ENCODE data around the gene PHC2. TPM values are rescaled to one million over a fixed set of nuclear protein-coding genes. Genes with fewer than 3 reads are reported as not detected.

PHC2 gene
- total and polyA plus RNA-seq, 9 of the 15 experiments (the other 6 are each of a cell fraction or from before 2014, with no cell fraction given) = 3.1 to 67.6 (median 34.6) TPM

GRCh38 chr1:33426916-33427315 lies 4.0 kb downstream of the PHC2 start:
- CTCF ChIA-PET (ENCODE audit: low intra/inter-chr PET ratio) = no interaction called here

More at GRCh38 chr1:33426916-33427315, 4.0 kb downstream of the PHC2 start:
- FAIRE-seq = no peak
- TF ChIP-seq ZC3H11A (IDR thresholded peaks at IDR 0.05; ENCODE audit: low read depth, low read length) = no peak
- no peak for TF ChIP-seq ZNF655 (CRISPR knock-in tag; IDR thresholded peaks at IDR 0.05)
- no peak for TF ChIP-seq CBX5 (IDR thresholded peaks at IDR 0.05; ENCODE audit: borderline replicate concordance, low read depth)
- no peak for TF ChIP-seq ZNF239 (CRISPR knock-in tag; IDR thresholded peaks at IDR 0.05)
- no peak for TF ChIP-seq UBTF (IDR thresholded peaks at IDR 0.05; ENCODE audit: borderline replicate concordance in 1 of 2, low read depth in 2 of 2, low read length in 2 of 2)
- TF ChIP-seq MYNN (IDR thresholded peaks at IDR 0.05) = no peak
- no peak for TF ChIP-seq MYNN (CRISPR knock-in tag; IDR thresholded peaks at IDR 0.05)
- no peak for TF ChIP-seq ARID1B (IDR thresholded peaks at IDR 0.05)
- no peak for TF ChIP-seq KLF16 (IDR thresholded peaks at IDR 0.05)
- TF ChIP-seq E2F4 (CRISPR knock-in tag; IDR thresholded peaks at IDR 0.05; ENCODE audit: low read depth) = no peak
- TF ChIP-seq ELK3 (CRISPR knock-in tag; IDR thresholded peaks at IDR 0.05) = no peak
- TF ChIP-seq ZNF766 (CRISPR knock-in tag; conservative IDR thresholded peaks at IDR 0.05) = no peak
- H3K79me2 ChIP-seq (ENCODE audit: control insufficient read depth, insufficient read depth, low read length) = no peaks in the 10 kb centered on the region
- 3% methylated on average over 3 of the region's 3 CpGs for WGBS (ENCODE audit: insufficient coverage, low coverage, missing lambda C conversion rate)
- no TSS peak for BruUV-seq (replicated peaks)
- no peak overlapping the region for H2AFZ ChIP-seq (ENCODE audit: low read depth, low read length)
- intact Hi-C loops (cut with micrococcal nuclease) (no loop called here), in situ Hi-C loops (cut with MboI) (no loop called here)
- no peaks in the 10 kb centered on the region for H3K36me3 ChIP-seq (ENCODE audit: control insufficient read depth, insufficient read depth, low read length)
- no peak overlapping the region for H3K27ac ChIP-seq (ENCODE audit: extremely low read depth, low read depth, low read length)
- no peak for DNase-seq (ENCODE audit: extremely low read depth in 1 of 4, low spot score in 3 of 4)
- H3K9ac ChIP-seq (ENCODE audit: insufficient read depth in 1 of 2, low read depth in 2 of 2, low read length in 2 of 2) = no peak overlapping the region
- peaks cover 0 to 10% of the 10 kb centered on the region in 2 experiments; a peak in 3 of 5 replicates for H3K4me1 ChIP-seq (replicated peaks in 1 of 2; ENCODE audit: control insufficient read depth in 2 of 2, insufficient read depth in 2 of 2, low read length in 2 of 2)
- H3K9me1 ChIP-seq (ENCODE audit: control insufficient read depth, insufficient read depth, low read length) = no peaks in the 10 kb centered on the region
- H3K27me3 ChIP-seq (ENCODE audit: control insufficient read depth in 2 of 2, insufficient read depth in 2 of 2, low read length in 2 of 2) = peaks cover 20 to 24% of the 10 kb centered on the region in 2 experiments
- no peak overlapping the region for H3K4me2 ChIP-seq (ENCODE audit: insufficient read depth, low read length)
- POLR2A ChIA-PET = no interaction called here
- peaks cover 12% of the 10 kb centered on the region for H4K20me1 ChIP-seq (replicated peaks; ENCODE audit: control insufficient read depth, insufficient read depth, low read length)
- no peaks in the 10 kb centered on the region for H3K9me3 ChIP-seq (replicated peaks; ENCODE audit: control insufficient read depth, insufficient read depth, low read depth, low read length)
- ATAC-seq = no peak
- H3K4me3 ChIP-seq = no peak overlapping the region

All from K562 (cell line).